ENCODE data around the gene CLASRP.

- no peak for TF ChIP-seq CTCF (conservative IDR thresholded peaks at IDR 0.05)
- TF ChIP-seq ZFX (IDR thresholded peaks at IDR 0.05), result no peak
Measured at GRCh38 chr19:45063851-45064801, 25.3 kb downstream of the CLASRP start.

Data from C4-2B (cell line).